ENCODE data around the gene AOC1.
A peak's percentile ranks its signal among the peaks of the same experiment; 100 is the strongest.

The AOC1 gene

GRCh38 chr7:150857276-150858055 is 5.1 kb downstream of the AOC1 start:
- no peak for DNase-seq (ENCODE audit: low read depth)

GRCh38 chr7:150858236-150859197 is 6.2 kb downstream of the AOC1 start:
- no peak for DNase-seq (ENCODE audit: low read depth)

GRCh38 chr7:150860291-150860977 is 8.1 kb downstream of the AOC1 start:
- no peak for DNase-seq (ENCODE audit: low read depth)

GRCh38 chr7:150860978-150861295 is 8.6 kb downstream of the AOC1 start:
- DNase-seq (ENCODE audit: low read depth): no peak

- no peak for DNase-seq (ENCODE audit: low read depth)
Measured at GRCh38 chr7:150862356-150862755, 10.0 kb downstream of the AOC1 start.

- DNase-seq (ENCODE audit: low read depth): no peak
Measured at GRCh38 chr7:150863946-150864345, 11.6 kb downstream of the AOC1 start.

GRCh38 chr7:150866932-150867564 is 14.7 kb downstream of the AOC1 start:
- DNase-seq (ENCODE audit: low read depth): no peak

- DNase-seq (ENCODE audit: low read depth): no peak
Measured at GRCh38 chr7:150867605-150868004, 15.3 kb downstream of the AOC1 start.

- DNase-seq (ENCODE audit: low read depth): no peak
Measured at GRCh38 chr7:150869467-150869866, 17.1 kb downstream of the AOC1 start.

- no peak for DNase-seq (ENCODE audit: low read depth)
Measured at GRCh38 chr7:150871601-150872000, 19.3 kb downstream of the AOC1 start.

- DNase-seq (ENCODE audit: low read depth): no peak
Measured at GRCh38 chr7:150874401-150875198, 22.3 kb downstream of the AOC1 start.

GRCh38 chr7:150875791-150876190 is 23.5 kb downstream of the AOC1 start:
- DNase-seq (ENCODE audit: low read depth): no peak

- DNase-seq (ENCODE audit: low read depth): peak; percentile 23
Measured at GRCh38 chr7:150876817-150877526, 24.7 kb downstream of the AOC1 start.

- no peak for DNase-seq (ENCODE audit: low read depth)
Measured at GRCh38 chr7:150877536-150877935, 25.2 kb downstream of the AOC1 start.

- no peak for DNase-seq (ENCODE audit: low read depth)
Measured at GRCh38 chr7:150879345-150879744, 27.0 kb downstream of the AOC1 start.

- no peak for DNase-seq (ENCODE audit: low read depth)
Measured at GRCh38 chr7:150881189-150881588, 28.9 kb downstream of the AOC1 start.

- DNase-seq (ENCODE audit: low read depth): no peak
Measured at GRCh38 chr7:150890853-150891584, 38.7 kb downstream of the AOC1 start.

GRCh38 chr7:150891740-150892139 is 39.4 kb downstream of the AOC1 start:
- no peak for DNase-seq (ENCODE audit: low read depth)

- DNase-seq (ENCODE audit: low read depth): no peak
Measured at GRCh38 chr7:150895809-150896208, 43.5 kb downstream of the AOC1 start.
